Measurements from ENCODE around the gene FKBP7.
"Not testable (repeated sequence)": the region's sequence is repeated elsewhere in the genome, so short reads cannot be mapped to it uniquely, and the experiment has no call there.

The FKBP7 gene

GRCh38 chr2:178449700-178450523 is 28.5 kb downstream of the FKBP7 start:
- DNase-seq (ENCODE audit: low read depth, low spot score): no peak

- no peak for DNase-seq (ENCODE audit: low read depth, low spot score)
Observed at GRCh38 chr2:178448968-178449661, 29.3 kb downstream of the FKBP7 start.

- DNase-seq (ENCODE audit: low read depth, low spot score): no peak
Observed at GRCh38 chr2:178441426-178441825, 37.0 kb downstream of the FKBP7 start.

GRCh38 chr2:178436662-178437061 is 41.7 kb downstream of the FKBP7 start:
- no peak for DNase-seq (ENCODE audit: low read depth, low spot score)

- no peak for DNase-seq (ENCODE audit: low read depth, low spot score)
Observed at GRCh38 chr2:178429336-178429735, 49.1 kb downstream of the FKBP7 start.

GRCh38 chr2:178428396-178428806 is 50.0 kb downstream of the FKBP7 start:
- DNase-seq (ENCODE audit: low read depth, low spot score): no peak

GRCh38 chr2:178427458-178427857 is 50.9 kb downstream of the FKBP7 start:
- no peak for DNase-seq (ENCODE audit: low read depth, low spot score)

- no peak for DNase-seq (ENCODE audit: low read depth, low spot score)
Observed at GRCh38 chr2:178426388-178426787, 52.0 kb downstream of the FKBP7 start.

GRCh38 chr2:178425255-178425827 is 53.1 kb downstream of the FKBP7 start:
- DNase-seq (ENCODE audit: low read depth, low spot score): no peak

GRCh38 chr2:178423746-178424145 is 54.7 kb downstream of the FKBP7 start:
- DNase-seq (ENCODE audit: low read depth, low spot score): not testable (repeated sequence)

GRCh38 chr2:178422097-178422496 is 56.3 kb downstream of the FKBP7 start:
- DNase-seq (ENCODE audit: low read depth, low spot score): no peak

- no peak for DNase-seq (ENCODE audit: low read depth, low spot score)
Observed at GRCh38 chr2:178420463-178420999, 57.9 kb downstream of the FKBP7 start.

GRCh38 chr2:178419123-178419522 is 59.3 kb downstream of the FKBP7 start:
- DNase-seq (ENCODE audit: low read depth, low spot score): no peak

- DNase-seq (ENCODE audit: low read depth, low spot score): no peak
Observed at GRCh38 chr2:178418426-178418825, 60.0 kb downstream of the FKBP7 start.

GRCh38 chr2:178417916-178418315 is 60.5 kb downstream of the FKBP7 start:
- DNase-seq (ENCODE audit: low read depth, low spot score): no peak

- DNase-seq (ENCODE audit: low read depth, low spot score): no peak
Observed at GRCh38 chr2:178415979-178416378, 62.4 kb downstream of the FKBP7 start.

GRCh38 chr2:178414266-178415247 is 63.8 kb downstream of the FKBP7 start:
- DNase-seq (ENCODE audit: low read depth, low spot score): peak; percentile 63

All from iPS DF 19.7 (cell line).